ENCODE data around the gene PLA1A.

DNA sequence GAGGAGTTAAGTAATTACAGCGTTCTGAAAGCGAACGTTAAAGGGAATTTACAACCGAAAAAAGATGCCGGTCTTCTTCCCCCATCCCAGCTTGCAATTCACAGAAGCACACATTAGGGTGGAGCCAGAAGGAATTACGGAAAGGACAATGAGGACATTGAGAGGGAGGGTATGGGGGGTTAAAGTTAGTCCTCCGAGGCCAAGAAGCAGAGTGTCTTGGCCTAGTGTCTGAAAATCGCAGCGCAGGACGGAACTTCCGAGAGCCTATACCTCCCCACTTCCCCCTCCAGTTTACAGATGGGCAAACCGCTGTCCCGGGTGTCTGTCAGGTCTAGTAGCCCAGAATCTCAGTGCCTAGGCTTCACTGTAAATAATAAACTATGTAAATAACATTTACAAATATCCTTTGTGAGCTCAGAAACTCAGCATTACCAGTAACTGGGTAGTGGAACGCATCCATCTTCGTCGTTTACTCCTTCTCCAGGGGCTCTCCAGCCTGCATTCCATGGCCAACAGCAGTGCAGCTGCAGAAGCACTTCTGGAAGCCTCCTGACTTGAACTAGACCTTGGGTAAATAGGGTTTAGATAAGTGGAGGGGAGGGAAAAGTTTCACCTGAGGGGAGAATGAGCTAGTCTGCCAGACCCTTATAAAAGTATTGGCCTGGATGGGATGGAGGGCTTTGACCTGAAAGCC lies 17.5 kb upstream of the PLA1A start:
- TF ChIP-seq POLR2AphosphoS5 (IDR thresholded peaks at IDR 0.05; ENCODE audit: low read depth, low read length) (peak; percentile 71), POLR2A (IDR thresholded peaks at IDR 0.05; ENCODE audit: low read depth, low read length) (no peak; the same call in 1 of the 2 replicates)

All from GM12892 (cell line).